Neural cell (in vitro differentiated cells): ENCODE data around the gene LRGUK.

Experiments used
- CTCF ChIP-seq: fragments of 450-650 bp; IDR thresholded peaks from 2 replicates; pipeline ENCODE4 v1.5.1; 2014; ENCODE audit warnings: antibody characterized with exemption, mild to moderate bottlenecking, moderate library complexity; ENCODE audit not compliant: poor library complexity, severe bottlenecking
- SMC3 ChIP-seq: fragments of 450-650 bp; conservative IDR thresholded peaks from 2 replicates; pipeline ENCODE4 v1.6.1; 2014; ENCODE audit warnings: antibody characterized with exemption, mild to moderate bottlenecking, moderate library complexity; ENCODE audit not compliant: poor library complexity
- TAF1 ChIP-seq: IDR thresholded peaks from 2 replicates; pipeline ENCODE4 v1.6.1; 2012; ENCODE audit warnings: low read depth

GRCh38 chr7:134289423-134289822, 162.3 kb downstream of the LRGUK start:
- TF ChIP-seq CTCF: no peak
- no peak for TF ChIP-seq SMC3
- TF ChIP-seq TAF1: no peak
